Left cardiac atrium (tissue), 4 donors: ENCODE measurements around the gene SLC25A20. TPM values are rescaled to one million over a fixed set of nuclear protein-coding genes. Genes with fewer than 3 reads are reported as not detected.
"Not testable (repeated sequence)": the region's sequence is repeated elsewhere in the genome, so short reads cannot be mapped to it uniquely, and the experiment has no call there.

Experiments
- ATAC-seq, 2 donors: fragments of 200-7000 bp; cut with Tn5 transposase; one replicate each; pipeline ENCODE4 v1.9.1; 2020; ENCODE audit warnings: mild to moderate bottlenecking in 2 of 2, moderate library complexity in 2 of 2
- DNase-seq: peaks from one replicate; pipeline ENCODE4 v3.0.0-alpha.2; 2020
- intact Hi-C, 2 donors: fragments of 100-400 bp; cut with DNase I; formaldehyde crosslinking; loops; one replicate each; pipeline versions ENCODE4 v1.14.1 to v1.15.1; 2022 to 2023
- total RNA-seq, 2 donors: library from RNA; stranded (reverse); fragmentation: NEBNext Ultra II Directional; extraction: Animal tissue kit (Norgen Biotek cat#: 25700); gene quantifications; one replicate each; pipeline ENCODE4 v1.2.1, GENCODE V29; 2021
- donor health status: DM: no; HTN: yes; CAD: no.
- donor health status: DM: no; HTN: yes; CAD: no; lungs with severe emphysema.
- donor health status: DM: yes; HTN: yes; CAD: no.
- donor health status: Dilated cardiomyopathy.

SLC25A20 gene
- total RNA-seq, 2 donors from 2014 or later = 53.4 to 55.6 TPM

DNA sequence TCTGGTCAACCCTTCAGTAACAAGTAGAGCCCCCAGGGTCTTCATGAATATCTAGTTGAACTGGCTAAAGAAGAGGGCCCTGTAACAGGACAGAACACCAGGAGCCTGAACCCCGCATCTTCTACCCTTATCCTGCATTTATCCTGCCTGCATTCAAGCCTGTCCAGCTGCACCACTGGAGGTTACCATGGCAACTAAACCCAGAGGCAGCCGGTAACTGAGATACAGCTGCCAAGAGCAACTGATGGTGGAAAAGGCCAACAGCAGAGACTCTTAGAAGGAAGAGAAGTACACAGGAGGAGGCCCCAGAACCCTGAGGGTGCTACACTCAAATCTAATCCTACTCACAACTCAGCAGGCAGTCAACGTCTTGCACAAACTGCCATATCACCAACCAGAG lies 47.3 kb downstream of the SLC25A20 start:
- intact Hi-C loops = no loop called here
- ATAC-seq = no peak
- no peak for DNase-seq

DNA sequence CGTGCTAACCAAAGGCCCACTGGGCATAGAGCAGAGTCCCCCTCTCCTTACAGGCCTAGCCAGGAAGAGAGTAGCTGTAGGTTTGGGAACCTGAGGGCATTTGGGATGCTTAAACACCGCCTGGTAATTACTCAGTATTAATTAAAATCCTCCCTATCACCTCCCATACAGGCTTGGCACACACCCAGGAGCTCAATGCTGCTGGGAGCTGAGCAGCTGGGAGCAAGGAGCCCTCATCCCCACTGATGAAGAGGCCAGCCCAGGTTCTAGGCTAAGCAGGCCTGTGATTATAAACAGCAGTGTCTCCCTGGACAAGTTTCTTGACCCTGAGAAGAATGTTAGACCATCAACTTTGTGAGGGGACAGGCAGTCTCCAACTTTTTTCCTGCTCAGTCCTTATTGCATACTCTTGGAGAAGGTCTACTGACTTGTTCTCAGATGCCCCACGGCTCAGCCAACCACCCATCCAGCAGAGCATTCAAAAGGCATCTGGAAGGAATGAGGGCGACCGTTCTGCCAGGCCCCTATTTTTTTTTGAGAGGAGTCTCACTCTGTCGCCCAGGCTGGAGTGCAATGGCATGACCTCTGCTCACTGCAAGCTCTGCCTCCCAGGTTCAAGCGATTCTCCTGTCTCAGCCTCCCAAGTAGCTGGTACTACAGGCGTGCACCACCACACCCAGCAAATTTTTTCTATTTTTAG lies 49.7 kb downstream of the SLC25A20 start:
- ATAC-seq = no peak
- intact Hi-C loops = no loop called here
- DNase-seq = no peak

DNA sequence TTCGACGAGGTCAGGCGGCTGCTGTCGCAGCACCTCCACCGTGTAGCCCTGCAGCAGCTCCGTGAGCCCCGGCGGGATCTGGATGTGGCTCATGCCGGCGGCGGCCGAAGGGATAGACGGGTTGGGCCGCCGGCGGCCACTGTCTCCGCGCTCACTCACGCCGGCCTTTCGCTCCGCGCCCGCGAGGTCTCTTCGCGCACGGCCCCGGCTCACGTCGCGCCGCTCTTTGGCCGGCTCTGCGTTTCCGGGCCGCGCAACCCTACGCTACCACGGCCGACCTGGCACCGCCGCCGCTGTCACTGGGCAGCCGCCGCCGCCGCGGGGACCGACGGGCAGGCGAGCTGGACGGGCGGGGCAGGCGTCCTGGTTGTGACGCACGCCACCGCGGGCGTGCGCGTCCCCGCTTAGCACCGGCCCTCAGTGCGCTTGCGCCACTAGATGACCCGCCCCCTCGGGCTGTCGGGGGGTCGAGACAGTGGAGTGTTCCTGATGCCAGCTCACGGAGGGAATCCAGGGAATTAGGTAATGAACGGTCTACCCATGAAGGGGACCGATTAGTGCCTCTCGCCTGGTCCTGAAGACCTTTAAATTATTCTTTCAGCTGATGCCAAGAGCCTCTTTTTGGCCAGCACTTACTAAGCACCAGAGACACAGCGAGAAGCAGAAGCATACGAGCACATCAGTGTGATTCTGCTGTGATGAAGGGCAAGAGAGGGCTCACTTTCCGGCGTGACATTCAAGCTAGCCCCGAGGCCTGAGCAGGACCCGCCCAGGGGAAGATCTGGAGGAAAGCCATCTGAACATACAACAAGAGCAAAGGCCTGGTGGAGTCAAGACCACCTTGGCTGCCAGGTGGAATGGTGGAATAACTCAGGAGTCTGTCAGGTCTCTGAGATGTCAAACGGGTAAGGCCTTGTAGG lies 50.9 kb downstream of the SLC25A20 start, which contains the start of gene PRKAR2A:
Gene PRKAR2A (minus strand): TSS at position 371 of the 920 bp plus-strand sequence. CDS start 278 bp downstream, at position 93.
- peak; percentile 95 to 97 for ATAC-seq
- DNase-seq = peak; percentile 92
- intact Hi-C loops = no loop called here

DNA sequence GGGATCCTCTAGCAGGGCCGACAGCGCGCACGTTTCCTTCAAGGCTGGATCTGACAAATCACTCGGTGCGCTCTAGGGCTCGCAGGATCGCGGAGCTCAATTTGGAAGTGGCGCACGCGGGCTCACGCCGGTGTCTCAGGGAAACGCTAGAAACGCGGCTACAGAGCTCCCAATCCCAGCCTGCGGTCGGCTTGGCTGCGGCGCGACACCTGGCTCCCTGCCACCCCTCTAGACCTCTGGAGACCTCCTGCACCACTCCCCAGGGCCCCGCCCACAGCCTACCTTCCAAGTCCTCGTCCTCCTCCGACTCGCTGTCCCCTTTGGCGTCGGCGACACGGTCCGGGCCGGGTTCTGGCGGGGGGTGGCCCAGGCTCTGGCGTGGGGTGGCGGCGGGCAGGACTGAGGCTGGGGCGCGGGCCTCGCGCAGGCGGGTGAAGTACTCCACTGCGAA lies 51.6 kb downstream of the SLC25A20 start:
- peak; percentile 89 for DNase-seq

GRCh38 chr3:48845170-48845569 lies 53.5 kb downstream of the SLC25A20 start:
- DNase-seq (no peak), ATAC-seq (no peak)
- intact Hi-C loops = no loop called here

More for the DNA sequence above, 51.6 kb downstream of the SLC25A20 start:
- peak; percentile 79 for ATAC-seq
- intact Hi-C loops = no loop called here

DNA sequence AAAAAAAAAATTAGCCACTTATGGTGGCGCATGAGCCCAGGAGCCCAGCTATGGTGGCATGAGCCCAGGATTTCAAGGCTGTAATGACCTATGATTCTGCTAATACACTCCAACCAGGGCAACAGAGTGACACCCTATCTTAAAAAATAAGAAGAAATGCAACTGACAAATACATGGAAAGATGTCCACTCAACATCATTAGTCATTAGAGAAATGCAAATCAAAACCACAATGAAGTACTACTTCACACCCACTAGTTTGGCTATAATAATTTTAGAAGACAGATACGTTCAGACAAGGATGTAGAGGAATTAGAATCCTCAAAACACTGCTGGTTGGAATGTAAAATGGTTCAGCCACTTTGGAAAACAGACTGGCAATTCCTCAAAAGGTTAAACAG lies 61.5 kb downstream of the SLC25A20 start:
- ATAC-seq = no peak
- intact Hi-C loops = no loop called here
- DNase-seq = no peak

DNA sequence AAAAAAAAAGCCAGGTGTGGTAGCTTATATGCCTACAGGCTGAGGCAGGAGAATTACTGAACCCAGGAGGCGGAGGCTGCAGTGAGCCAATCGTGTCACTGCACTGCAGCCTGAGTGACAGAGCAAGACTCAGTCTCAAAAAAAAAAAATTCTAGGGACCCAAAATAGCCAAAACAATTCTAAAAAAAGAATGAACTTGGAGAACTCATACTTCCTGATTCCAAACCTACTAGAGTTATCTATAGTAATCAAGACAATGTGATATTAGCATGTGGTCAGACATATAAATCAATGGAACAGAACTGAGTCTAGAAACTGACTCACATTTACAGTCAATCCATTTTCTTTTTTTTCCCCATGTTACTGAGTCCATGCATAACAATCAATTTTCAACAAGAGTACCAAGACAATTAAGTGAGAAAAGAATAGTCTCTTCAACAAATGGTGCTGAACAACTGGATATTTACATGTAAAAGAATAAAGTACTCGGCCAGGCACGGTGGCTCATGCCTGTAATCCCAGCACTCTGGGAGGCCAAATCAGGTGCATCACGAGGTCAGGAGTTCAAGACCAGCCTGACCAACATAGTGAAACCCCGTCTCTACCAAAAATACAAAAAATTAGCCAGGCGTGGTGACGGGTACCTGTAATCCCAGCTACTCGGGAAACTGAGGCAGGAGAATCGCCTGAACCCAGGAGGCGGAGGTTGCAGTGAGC lies 62.9 kb downstream of the SLC25A20 start:
- ATAC-seq = peak in 1 of 2 donors; percentile 38
- DNase-seq = no peak
- intact Hi-C loops = no loop called here

- intact Hi-C loops = no loop called here
- DNase-seq (no peak), ATAC-seq (peak in 1 of 2 donors; percentile 74)
These were observed 66.0 kb downstream of the SLC25A20 start for GRCh38 chr3:48832684-48833083.

GRCh38 chr3:48830715-48831114 lies 68.0 kb downstream of the SLC25A20 start:
- DNase-seq (no peak), ATAC-seq (no peak)
- intact Hi-C loops = no loop called here

DNA sequence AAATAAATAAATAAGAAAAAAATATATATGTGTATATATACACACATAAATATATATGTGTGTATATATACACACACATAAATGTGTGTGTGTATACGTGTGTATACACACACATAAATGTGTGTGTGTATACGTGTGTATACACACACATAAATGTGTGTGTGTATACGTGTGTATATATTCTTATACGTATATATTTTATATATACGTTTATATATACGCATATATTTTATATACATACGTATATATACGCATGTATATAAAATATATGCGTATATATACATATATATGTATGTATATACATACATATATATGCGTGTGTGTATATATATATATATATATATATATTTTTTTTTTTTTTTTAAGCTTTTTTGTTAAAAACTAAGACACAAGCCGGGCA lies 69.2 kb downstream of the SLC25A20 start:
- intact Hi-C loops, DNase-seq, ATAC-seq: not testable (repeated sequence)

- DNase-seq, ATAC-seq, intact Hi-C loops: not testable (repeated sequence)
These were observed 70.8 kb downstream of the SLC25A20 start for GRCh38 chr3:48827874-48828273.

DNA sequence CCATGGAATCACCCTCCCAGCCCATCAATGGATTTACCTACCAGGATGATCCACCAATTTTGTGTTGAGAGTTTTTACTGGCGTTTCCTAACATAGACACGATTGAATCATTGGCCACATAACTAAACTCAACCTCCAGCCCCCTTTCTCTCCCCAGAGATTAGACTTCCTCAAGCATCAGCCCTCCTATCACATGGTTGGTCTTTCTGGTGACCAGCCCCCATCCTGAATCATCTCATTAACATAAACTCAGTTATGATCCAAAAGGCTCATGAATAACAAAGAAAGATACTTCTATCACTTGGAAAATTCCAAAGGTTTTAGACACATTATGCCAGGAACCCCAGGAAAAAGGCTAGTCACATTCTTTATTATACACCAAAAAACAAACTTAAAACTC lies 72.2 kb downstream of the SLC25A20 start:
- intact Hi-C loops = no loop called here
- ATAC-seq (peak in 1 of 2 donors; percentile 71), DNase-seq (no peak)

DNA sequence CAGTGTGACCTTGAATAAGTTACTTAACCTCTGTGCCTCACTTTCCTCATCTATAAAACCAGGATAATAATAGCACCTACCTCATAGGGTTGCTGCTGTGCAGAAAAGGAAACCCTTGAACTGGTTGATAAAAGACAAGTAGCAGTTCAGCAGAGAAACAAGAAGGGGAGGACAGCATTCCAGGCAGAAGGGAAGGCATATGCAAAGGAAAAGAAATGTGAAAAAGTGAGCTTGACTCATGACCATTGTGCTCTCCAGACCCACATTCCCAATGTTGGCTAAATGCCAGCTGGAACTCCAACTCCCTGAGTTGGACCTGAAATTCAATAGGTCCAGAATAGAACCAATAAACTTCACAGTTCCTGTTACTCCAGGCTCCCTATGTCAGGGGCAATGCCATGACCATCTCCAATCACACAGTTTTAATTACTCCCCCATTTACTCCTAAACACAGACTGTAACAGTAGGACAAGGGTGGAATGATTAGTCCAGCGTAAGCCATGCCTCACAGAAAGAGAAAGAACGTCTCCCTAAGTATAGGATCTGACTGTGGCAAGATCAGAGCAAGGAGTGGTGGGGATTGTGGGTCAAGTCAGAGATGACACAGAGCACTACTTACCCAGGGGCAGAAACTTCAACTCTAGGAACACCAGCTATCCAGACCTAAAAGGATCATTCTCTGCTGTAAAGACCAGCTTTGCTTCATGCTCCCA lies 77.9 kb downstream of the SLC25A20 start:
- intact Hi-C loops = no loop called here
- DNase-seq (no peak), ATAC-seq (peak; percentile 47 to 50)

DNA sequence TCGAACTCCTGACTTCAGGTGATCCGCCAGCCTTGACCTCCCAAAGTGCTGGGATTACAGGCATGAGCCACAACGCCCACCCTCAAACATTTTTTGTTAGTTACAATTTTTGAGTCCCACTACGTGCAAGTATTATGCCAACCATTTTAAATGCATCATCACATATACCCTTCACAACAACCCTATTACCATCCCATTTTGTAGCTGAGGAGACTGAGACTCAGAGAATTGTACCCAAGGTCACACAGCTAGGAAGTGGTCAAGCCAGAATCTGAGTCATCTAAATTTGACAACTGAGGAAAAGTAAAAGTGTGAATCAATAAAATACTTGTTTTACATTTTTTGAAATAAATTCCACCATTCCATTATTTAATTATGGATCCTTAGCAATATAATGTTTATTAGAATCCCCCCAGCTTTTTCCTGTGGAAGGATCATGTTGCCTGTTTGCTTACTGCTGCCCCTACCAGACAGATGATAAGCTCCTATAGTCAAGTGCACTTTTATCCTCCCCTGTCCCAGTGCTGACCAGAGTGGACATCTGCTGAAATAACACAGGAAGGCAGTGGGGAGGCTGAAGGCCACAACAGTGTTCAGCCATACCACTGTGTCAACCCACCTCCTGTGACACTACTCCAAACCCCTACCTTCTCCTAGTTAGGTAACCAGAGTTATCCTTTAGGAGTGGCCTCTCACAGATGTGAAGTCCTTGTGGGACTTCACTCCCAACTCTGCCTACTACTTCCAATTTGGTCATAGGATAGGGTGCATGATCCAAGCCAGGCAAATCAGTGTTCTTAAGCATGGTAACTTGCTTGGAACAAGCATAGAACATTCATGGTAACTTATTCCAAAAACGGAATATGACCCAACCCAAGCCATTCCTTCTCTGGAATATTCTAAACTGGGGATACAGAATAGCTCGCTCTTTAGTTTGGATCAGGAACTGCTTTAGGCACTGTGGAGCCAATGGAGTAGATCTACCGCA lies 79.2 kb downstream of the SLC25A20 start:
- DNase-seq = no peak
- ATAC-seq = no peak
- intact Hi-C loops = no loop called here

GRCh38 chr3:48811524-48811923 lies 87.2 kb downstream of the SLC25A20 start:
- intact Hi-C loops = no loop called here
- DNase-seq (no peak), ATAC-seq (no peak)
